HG02870 (cell line): ENCODE data around the gene SLC39A9.

Experiments used
- ATAC-seq: cut with Tn5 transposase; IDR thresholded peaks from one replicate; pipeline ENCODE4 v1.9.1; 2021; ENCODE audit warnings: mild to moderate bottlenecking, moderate library complexity; ENCODE audit not compliant: unreplicated experiment

SLC39A9 gene

GRCh38 chr14:69398053-69398817, at the start of gene SLC39A9, which contains the start of gene ERH:
Gene SLC39A9, plus strand, starts transcription at chr14:69398692. Its CDS starts 678 bp downstream, at chr14:69399370.
Gene ERH, minus strand, starts transcription at chr14:69398299. Its CDS starts 66 bp downstream, at chr14:69398233.
- ATAC-seq, result peak; percentile 80

- no peak for ATAC-seq
These were observed 49.3 kb upstream of the SLC39A9 start for GRCh38 chr14:69349091-69349777.

GRCh38 chr14:69350892-69351291, 47.6 kb upstream of the SLC39A9 start:
- ATAC-seq, result no peak

- no peak for ATAC-seq
These were observed 47.1 kb upstream of the SLC39A9 start for GRCh38 chr14:69351385-69351784.

GRCh38 chr14:69351911-69352310, 46.6 kb upstream of the SLC39A9 start:
- ATAC-seq, result no peak

- ATAC-seq, result no peak
These were observed 45.3 kb upstream of the SLC39A9 start for GRCh38 chr14:69353168-69353567.

- ATAC-seq, result peak; percentile 85
These were observed 43.9 kb upstream of the SLC39A9 start for GRCh38 chr14:69354383-69355153.

GRCh38 chr14:69355154-69355597, 43.3 kb upstream of the SLC39A9 start:
- no peak for ATAC-seq

- no peak for ATAC-seq
These were observed 42.7 kb upstream of the SLC39A9 start for GRCh38 chr14:69355607-69356281.

GRCh38 chr14:69356903-69357543, 41.5 kb upstream of the SLC39A9 start:
- ATAC-seq, result no peak

- ATAC-seq, result no peak
These were observed 40.8 kb upstream of the SLC39A9 start for GRCh38 chr14:69357544-69358200.

GRCh38 chr14:69358233-69358963, 40.1 kb upstream of the SLC39A9 start:
- ATAC-seq, result peak; percentile 31

GRCh38 chr14:69358966-69359365, 39.5 kb upstream of the SLC39A9 start:
- ATAC-seq, result no peak

- no peak for ATAC-seq
These were observed 37.9 kb upstream of the SLC39A9 start for GRCh38 chr14:69360438-69361108.

GRCh38 chr14:69363055-69363454, 35.4 kb upstream of the SLC39A9 start:
- ATAC-seq, result no peak

- ATAC-seq, result no peak
These were observed 34.5 kb upstream of the SLC39A9 start for GRCh38 chr14:69363964-69364363.

- no peak for ATAC-seq
These were observed 34.1 kb upstream of the SLC39A9 start for GRCh38 chr14:69364378-69364777.

- ATAC-seq, result no peak
These were observed 32.4 kb upstream of the SLC39A9 start for GRCh38 chr14:69366069-69366468.

- ATAC-seq, result no peak
These were observed 31.7 kb upstream of the SLC39A9 start for GRCh38 chr14:69366761-69367160.
